ENCODE results near the gene CYB5B.
A peak's percentile ranks its signal among the peaks of the same experiment; 100 is the strongest.

Gene CYB5B

GRCh38 chr16:69424053-69424934, at the start of gene CYB5B:
Gene CYB5B (plus strand): TSS chr16:69424619. CDS start chr16:69424684, 65 bp downstream.
- peak; percentile 93 to 95 (median 93) for DNase-seq (ENCODE audit: low read depth in 3 of 3)

- DNase-seq (ENCODE audit: low read depth in 3 of 3): no peak
Observed at GRCh38 chr16:69376393-69377059, 47.9 kb upstream of the CYB5B start.

DNA sequence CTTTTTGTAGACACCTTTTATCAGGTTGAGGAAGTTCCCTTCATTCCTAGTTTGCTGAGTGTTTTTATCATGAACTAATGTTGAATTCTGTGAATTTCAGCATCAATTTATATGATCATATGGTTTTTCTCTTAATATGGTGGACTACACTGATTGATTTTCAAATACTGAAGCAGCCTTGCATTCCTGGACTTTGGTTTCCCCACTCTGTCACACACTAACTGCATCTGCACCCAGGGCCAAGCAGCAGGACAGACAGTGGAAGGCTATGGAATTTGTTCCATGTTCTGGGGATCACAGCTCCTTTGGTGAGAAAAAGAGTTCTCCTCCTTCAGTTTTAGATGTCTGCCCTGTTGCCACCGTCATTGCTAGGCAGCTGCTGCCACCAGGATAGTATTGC, 46.4 kb upstream of the CYB5B start:
- no peak for DNase-seq (ENCODE audit: low read depth in 3 of 3)

GRCh38 chr16:69378760-69379159, 45.7 kb upstream of the CYB5B start:
- DNase-seq (ENCODE audit: low read depth in 3 of 3): no peak

DNA sequence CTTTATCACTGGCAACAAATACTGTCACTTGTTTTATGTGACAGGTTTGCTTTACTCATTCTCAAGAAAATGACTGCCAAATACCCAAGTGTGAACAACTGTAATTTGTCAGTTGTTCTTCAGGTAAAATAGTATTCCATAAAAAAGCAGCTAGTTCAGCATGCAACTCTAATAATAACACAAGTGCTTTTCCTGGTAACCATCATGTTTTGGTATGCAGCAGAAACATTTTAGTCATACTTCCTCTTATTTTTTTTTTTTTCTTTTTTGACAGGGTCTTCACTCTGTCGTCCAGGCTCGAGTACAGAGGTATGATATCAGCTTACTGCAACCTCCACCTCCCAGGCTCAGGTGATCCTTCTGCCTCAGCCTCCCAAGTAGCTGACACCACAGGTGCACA, 43.2 kb upstream of the CYB5B start:
- no peak for DNase-seq (ENCODE audit: low read depth in 3 of 3)

DNA sequence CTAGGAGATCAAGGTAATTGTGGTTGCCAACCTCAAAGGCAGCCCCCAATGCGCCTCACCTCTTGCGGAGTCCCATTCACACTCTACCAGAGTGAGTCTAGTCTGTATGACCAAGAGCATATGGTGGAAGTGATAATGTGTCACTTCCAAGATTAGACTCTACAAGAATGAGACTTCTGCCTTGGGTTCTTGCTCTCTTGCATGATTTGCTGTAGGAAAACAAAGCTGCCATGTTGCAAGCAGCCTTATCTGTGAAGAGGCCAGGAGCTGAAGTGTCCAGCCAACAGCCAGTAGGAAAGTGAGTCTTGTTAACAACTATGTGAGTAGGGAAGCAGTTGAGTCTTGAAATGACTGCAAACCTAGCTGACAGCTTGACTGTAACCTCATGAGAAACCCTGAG, 42.0 kb upstream of the CYB5B start:
- DNase-seq (ENCODE audit: low read depth in 3 of 3): no peak

DNA sequence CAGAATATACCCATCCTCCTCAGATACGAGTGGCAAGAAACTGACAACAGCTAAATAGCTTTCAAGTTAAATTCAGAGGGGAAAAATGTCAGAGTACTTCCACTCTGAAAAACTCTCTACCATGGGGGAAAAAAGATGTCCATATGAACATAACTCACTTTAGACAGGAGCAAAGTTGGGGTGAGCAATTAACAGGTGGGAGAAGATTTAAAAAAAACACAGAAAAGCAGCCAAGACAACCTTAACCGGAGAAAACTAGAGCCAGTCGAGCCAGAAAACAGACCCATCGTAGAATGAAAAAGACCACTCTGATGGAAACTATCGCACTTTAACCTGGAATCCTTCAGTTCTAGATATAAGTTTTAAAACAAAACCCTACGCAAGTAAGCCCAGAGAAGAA, 39.4 kb upstream of the CYB5B start:
- DNase-seq (ENCODE audit: low read depth in 3 of 3): no peak

GRCh38 chr16:69386596-69386995, 37.8 kb upstream of the CYB5B start:
- no peak for DNase-seq (ENCODE audit: low read depth in 3 of 3)

DNA sequence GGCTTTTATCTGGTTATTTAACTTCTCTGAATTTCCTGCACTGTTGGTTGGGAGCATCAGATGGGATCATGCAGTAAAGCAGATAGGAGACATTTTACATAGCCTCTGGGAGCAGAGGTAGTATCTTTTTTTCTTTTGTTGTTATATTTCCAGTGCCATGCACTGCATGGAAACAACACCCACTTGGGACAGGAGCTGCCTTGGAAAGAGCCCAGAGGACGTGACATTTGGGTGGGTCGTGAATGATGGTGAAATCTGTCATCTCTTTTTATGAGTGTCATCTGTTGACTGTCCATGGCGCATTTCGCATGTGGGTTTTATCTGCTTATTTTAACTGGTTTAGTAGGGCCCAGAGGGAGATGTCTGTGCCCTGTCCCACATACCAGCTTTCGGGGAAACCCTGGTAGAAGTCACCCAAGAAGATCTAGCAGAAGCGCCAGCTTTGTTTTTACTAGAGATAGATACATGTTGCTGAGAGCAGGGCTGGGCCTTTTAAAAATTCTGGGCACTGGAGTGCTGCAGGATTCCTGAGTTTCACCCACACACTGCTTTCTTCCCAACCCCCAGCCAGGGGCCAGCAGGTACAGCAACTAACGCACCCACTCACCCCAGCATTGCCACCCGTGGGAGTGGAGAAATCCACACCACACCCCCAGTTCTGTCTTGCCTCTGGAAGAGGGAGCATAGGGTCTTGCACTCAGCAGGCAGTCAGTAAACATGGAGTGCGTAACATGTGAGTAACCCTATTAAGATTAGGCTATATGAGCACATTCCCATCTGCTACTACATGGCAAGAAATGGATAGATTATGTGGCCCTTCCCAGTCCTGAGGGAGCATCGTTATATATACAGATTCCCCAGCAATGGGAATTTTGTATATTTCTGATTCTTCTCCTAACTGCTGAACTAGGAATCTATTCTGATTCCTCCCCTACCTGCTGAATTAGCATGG, 30.2 kb upstream of the CYB5B start:
- no peak for DNase-seq (ENCODE audit: low read depth in 3 of 3)

DNA sequence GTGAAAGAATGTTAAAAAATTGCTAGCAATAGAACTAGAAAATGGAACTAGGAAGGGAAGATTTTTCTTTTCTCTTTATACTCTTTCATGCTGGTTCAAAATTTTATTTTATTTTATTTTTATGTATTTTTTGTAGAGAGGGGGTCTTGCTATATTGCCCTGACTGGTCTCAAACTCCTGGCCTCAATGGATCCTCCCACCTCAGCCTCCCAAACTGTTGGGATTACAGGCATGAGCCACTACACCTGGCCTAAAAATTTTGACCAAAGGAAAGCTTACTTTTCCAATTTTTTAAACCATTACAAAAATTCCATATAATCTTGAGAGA, 28.6 kb upstream of the CYB5B start:
- no peak for DNase-seq (ENCODE audit: low read depth in 3 of 3)

- peak; percentile 18 to 68 (median 66) for DNase-seq (ENCODE audit: low read depth in 3 of 3)
Observed at GRCh38 chr16:69396187-69397061, 28.0 kb upstream of the CYB5B start.

DNA sequence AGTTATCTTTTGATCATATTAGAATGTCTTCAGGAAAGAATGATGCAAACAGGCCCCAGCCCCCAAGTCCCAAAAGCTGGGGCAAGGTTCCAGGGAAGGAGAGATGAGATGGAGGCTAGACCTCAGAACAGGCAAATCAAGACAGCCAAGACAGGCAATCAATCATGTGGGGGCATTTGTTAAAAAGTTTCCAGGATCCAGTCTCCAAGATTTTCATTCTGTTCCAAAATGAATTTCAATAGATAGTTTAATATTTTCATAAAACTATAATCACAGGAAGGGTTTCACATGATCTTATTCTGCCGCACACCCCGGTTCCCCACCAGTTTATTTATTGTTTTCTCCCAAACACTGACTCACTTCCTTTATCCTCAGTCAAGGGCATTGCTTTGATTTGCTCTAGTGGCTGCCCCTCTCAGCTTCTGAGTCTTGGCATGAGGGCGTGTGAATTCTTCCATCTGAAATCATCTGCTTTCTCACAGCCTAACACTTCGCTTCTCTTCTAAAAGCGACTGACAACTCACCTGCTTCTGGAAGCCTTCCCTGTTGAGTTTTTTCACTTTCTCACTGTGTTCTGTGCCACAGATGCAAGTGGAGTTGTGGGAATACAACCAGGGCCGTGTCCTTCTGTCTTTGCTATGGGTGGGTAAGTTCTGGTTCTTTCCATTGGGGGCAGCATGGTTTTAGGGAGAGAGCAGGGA, 26.4 kb upstream of the CYB5B start:
- no peak for DNase-seq (ENCODE audit: low read depth in 3 of 3)

DNA sequence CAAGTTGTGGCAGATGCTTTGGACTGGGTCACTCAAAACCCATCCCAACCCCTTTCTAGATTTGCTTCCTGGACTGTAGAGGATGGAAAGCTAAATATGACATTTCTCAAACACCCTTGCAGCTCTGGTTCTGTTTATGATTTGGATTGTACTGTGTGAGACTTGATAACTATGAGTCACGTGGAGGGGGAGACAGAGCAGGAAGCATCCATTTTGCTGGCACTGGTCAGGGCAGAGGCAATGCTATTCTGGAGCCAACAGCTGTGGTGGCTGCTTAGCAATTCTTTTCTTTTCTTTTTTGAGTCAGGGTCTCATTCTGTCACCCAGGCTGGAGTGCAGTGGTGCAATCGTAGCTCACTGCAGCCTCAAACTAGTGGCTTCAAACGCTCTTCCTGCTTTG, 25.1 kb upstream of the CYB5B start:
- no peak for DNase-seq (ENCODE audit: low read depth in 3 of 3)

DNA sequence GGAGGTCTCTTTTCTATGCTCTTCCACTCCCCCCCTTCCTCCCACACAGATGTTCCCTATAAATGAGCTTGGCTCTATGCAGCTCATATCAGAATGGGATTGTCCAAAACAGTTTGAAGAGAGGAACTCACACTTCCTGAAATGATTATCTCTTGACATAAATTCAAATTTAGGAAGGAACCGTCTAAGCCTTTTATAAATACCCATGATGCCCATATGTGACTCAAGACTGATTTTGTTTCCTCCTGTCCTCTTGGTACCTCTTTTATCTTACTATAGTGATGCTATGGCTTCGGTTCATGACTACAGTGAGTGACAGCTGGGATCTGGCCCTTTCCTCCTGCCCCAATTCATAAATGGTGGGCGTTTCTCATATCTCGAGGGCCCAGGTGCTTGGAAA, 22.0 kb upstream of the CYB5B start:
- no peak for DNase-seq (ENCODE audit: low read depth in 3 of 3)

- no peak for DNase-seq (ENCODE audit: low read depth in 3 of 3)
Observed at GRCh38 chr16:69404275-69404805, 20.1 kb upstream of the CYB5B start.

DNA sequence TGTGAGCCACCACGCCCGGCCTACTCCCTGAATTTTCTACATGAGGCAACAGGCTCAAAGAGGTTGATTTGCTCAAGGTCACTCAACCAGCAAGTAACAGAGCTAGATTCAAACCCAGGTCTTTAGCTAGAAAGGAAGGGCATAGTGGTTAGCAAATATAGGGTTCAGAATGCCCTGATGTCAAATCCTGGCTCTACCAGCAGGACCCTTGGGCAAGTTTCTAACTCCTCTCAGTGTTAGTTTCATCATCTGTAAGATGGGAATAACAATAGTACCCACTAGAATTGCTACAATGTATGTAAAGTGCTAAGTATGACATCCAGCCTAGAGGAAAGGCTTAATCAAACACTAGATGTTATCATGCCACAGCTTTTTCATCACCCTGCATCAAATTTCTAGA, 19.1 kb upstream of the CYB5B start:
- DNase-seq (ENCODE audit: low read depth in 3 of 3): no peak

GRCh38 chr16:69405757-69406156, 18.7 kb upstream of the CYB5B start:
- no peak for DNase-seq (ENCODE audit: low read depth in 3 of 3)

DNA sequence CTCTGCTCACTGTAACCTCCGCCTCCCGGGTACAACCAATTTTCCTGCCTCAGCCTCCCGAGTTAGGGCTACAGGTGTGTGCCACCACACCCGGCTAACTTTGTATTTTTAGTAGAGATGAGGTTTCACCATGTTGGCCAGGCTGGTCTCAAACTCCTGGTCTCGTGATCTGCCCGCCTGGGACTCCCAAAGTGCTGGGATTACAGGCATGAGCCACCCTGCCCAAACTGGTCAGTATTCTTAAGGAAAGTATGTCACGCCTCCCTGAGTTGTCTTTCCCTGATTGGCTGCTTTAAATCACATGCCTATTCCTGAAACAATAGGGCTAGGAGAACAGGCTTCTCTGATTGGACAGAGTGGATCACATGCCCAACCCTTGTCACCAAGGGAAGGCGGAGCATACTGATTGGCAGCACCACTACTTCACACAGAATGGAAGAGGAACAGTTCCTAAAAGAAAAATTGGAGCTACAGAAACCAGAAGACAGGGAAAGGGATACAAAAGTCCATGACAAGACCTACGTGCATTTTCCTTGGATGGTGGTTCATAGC, 17.6 kb upstream of the CYB5B start:
- DNase-seq (ENCODE audit: low read depth in 3 of 3): no peak

DNA sequence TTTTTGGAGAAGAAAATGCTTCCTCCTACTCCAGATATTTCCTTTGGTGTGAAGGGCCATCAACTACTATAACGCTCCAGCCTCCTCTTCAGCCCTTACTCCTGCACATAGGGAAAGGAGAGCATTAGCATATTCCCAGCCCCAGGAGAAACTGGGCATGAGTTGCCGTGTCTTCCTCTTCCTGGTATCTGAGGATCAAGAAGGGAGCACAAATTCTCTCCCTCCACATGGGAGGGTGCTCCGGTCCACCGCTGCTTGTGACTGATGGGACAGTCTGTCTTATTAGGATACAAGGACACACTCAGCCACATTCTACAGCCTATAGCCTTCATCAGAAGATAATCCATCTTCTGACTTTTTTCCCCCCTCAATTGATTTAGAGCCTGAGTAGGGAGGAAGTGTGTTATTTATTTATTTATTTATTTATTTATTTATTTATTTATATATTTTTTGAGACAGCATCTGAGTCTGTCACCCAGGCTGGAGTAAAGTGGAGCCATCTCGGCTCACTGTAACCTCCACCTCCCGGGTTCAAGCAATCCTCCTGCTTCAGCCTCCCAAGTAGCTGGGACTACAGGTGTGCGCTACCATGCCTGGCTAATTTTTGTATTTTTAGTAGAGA, 16.6 kb upstream of the CYB5B start:
- no peak for DNase-seq (ENCODE audit: low read depth in 3 of 3)

- DNase-seq (ENCODE audit: low read depth in 3 of 3): no peak
Observed at GRCh38 chr16:69408475-69408874, 15.9 kb upstream of the CYB5B start.
